Stimulated activated CD4-positive, alpha-beta T cell treated with anti-CD3 and anti-CD28 coated beads, Interleukin-1b, Interleukin-23, amount 100 ng/mL, for 1 hour (primary cell): ENCODE data around the gene GLE1.
"Not testable (repeated sequence)": the region's sequence is repeated elsewhere in the genome, so short reads cannot be mapped to it uniquely, and the experiment has no call there.

Experiments used
- DNase-seq, 2 donors: peaks; one replicate each; pipeline ENCODE4 v3.0.0-alpha.2; 2020; ENCODE audit warnings: low read depth in 2 of 2

Gene GLE1

GRCh38 chr9:128495804-128496417 lies 8.6 kb upstream of the GLE1 start:
- DNase-seq, result no peak

- no peak for DNase-seq
Measured at GRCh38 chr9:128497824-128498610, 6.5 kb upstream of the GLE1 start.

GRCh38 chr9:128498911-128499310 lies 5.6 kb upstream of the GLE1 start:
- no peak for DNase-seq

- no peak for DNase-seq
Measured at GRCh38 chr9:128499920-128500319, 4.6 kb upstream of the GLE1 start.

GRCh38 chr9:128503415-128503825 lies 1.1 kb upstream of the GLE1 start:
- DNase-seq, result not testable (repeated sequence)

GRCh38 chr9:128503870-128504269 lies 649 bp upstream of the GLE1 start:
- no peak for DNase-seq

- no peak for DNase-seq
Measured at GRCh38 chr9:128505414-128505765, 871 bp downstream of the GLE1 start.

- not testable (repeated sequence) for DNase-seq
Measured at GRCh38 chr9:128505906-128506305, 1.4 kb downstream of the GLE1 start.

- DNase-seq, result no peak
Measured at GRCh38 chr9:128512820-128513219, 8.3 kb downstream of the GLE1 start.

GRCh38 chr9:128521956-128522355 lies 17.4 kb downstream of the GLE1 start:
- DNase-seq, result no peak

- no peak for DNase-seq
Measured at GRCh38 chr9:128523199-128523925, 18.8 kb downstream of the GLE1 start.

GRCh38 chr9:128526720-128527119 lies 22.2 kb downstream of the GLE1 start:
- no peak for DNase-seq

- no peak for DNase-seq
Measured at GRCh38 chr9:128528445-128529160, 24.1 kb downstream of the GLE1 start.

- DNase-seq, result no peak
Measured at GRCh38 chr9:128529191-128529590, 24.7 kb downstream of the GLE1 start.

GRCh38 chr9:128532581-128532980 lies 28.1 kb downstream of the GLE1 start:
- no peak for DNase-seq

GRCh38 chr9:128540634-128541360 lies 36.3 kb downstream of the GLE1 start:
- no peak for DNase-seq

- no peak for DNase-seq
Measured at GRCh38 chr9:128546504-128546903, 42.0 kb downstream of the GLE1 start.

GRCh38 chr9:128548876-128549275 lies 44.4 kb downstream of the GLE1 start:
- no peak for DNase-seq

GRCh38 chr9:128550226-128550625 lies 45.7 kb downstream of the GLE1 start:
- DNase-seq, result no peak

GRCh38 chr9:128550770-128551656 lies 46.5 kb downstream of the GLE1 start:
- DNase-seq, result no peak
